ENCODE results near the gene TBC1D8. TPM values are rescaled to one million over a fixed set of nuclear protein-coding genes. Genes with fewer than 3 reads are reported as not detected.
"Not testable (repeated sequence)": the region's sequence is repeated elsewhere in the genome, so short reads cannot be mapped to it uniquely, and the experiment has no call there.

Gene TBC1D8
- total RNA-seq, 1 donor from 2014 or later, result 17.3 TPM

GRCh38 chr2:101052147-101052546 lies 99.0 kb downstream of the TBC1D8 start:
- no peaks in the 10 kb centered on the region for H3K36me3 ChIP-seq (ENCODE audit: control insufficient read depth, insufficient read depth, low read length)
- no peak for DNase-seq (ENCODE audit: low read depth)
- H3K27me3 ChIP-seq (ENCODE audit: control insufficient read depth, insufficient read depth, low read length), result no peaks in the 10 kb centered on the region
- TF ChIP-seq CTCF (IDR thresholded peaks at IDR 0.05; ENCODE audit: insufficient read depth, low read length, poor library complexity, severe bottlenecking), result no peak
- H3K4me3 ChIP-seq (ENCODE audit: low read depth, low read length), result no peak overlapping the region

GRCh38 chr2:101050886-101051285 lies 100.3 kb downstream of the TBC1D8 start:
- DNase-seq (ENCODE audit: low read depth); H3K4me3 ChIP-seq (ENCODE audit: low read depth, low read length); H3K36me3 ChIP-seq (ENCODE audit: control insufficient read depth, insufficient read depth, low read length); H3K27me3 ChIP-seq (ENCODE audit: control insufficient read depth, insufficient read depth, low read length): not testable (repeated sequence)

- no peak for DNase-seq (ENCODE audit: low read depth)
- Histone ChIP-seq H3K36me3 (ENCODE audit: control insufficient read depth, insufficient read depth, low read length) (no peaks in the 10 kb centered on the region), H3K27me3 (ENCODE audit: control insufficient read depth, insufficient read depth, low read length) (no peaks in the 10 kb centered on the region), H3K4me3 (ENCODE audit: low read depth, low read length) (no peak overlapping the region)
- TF ChIP-seq CTCF (IDR thresholded peaks at IDR 0.05; ENCODE audit: insufficient read depth, low read length, poor library complexity, severe bottlenecking), result no peak
These were observed 102.4 kb downstream of the TBC1D8 start for GRCh38 chr2:101048756-101049155.

DNA sequence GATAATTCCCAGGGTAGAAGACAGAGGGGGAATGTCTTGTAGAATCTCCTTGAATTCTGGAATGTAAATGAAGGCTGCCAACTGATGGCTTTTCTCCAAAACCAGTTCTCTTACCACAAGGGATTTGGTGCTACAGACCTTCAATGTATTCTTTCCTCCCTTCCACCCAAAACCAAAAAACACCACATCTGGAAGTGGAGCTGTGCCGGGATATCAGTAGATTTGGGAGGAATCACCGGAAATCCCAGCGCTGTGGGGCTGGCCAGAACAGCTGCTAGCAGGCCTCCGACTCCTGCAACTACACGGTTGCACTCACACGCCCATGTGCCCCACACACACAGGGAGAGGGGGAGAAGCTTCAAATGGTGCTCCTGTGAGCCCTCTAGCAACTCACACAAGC lies 103.4 kb downstream of the TBC1D8 start:
- DNase-seq (ENCODE audit: low read depth), result no peak

GRCh38 chr2:101047075-101047766 lies 104.0 kb downstream of the TBC1D8 start:
- Histone ChIP-seq H3K27me3 (ENCODE audit: control insufficient read depth, insufficient read depth, low read length) (no peaks in the 10 kb centered on the region), H3K36me3 (ENCODE audit: control insufficient read depth, insufficient read depth, low read length) (no peaks in the 10 kb centered on the region), H3K4me3 (ENCODE audit: low read depth, low read length) (no peak overlapping the region)
- peak; percentile 83 for DNase-seq (ENCODE audit: low read depth)
- TF ChIP-seq CTCF (IDR thresholded peaks at IDR 0.05; ENCODE audit: insufficient read depth, low read length, poor library complexity, severe bottlenecking), result no peak

More for the DNA sequence above, 103.4 kb downstream of the TBC1D8 start:
- TF ChIP-seq CTCF (IDR thresholded peaks at IDR 0.05; ENCODE audit: insufficient read depth, low read length, poor library complexity, severe bottlenecking), result no peak
- no peak overlapping the region for H3K4me3 ChIP-seq (ENCODE audit: low read depth, low read length)
- H3K27me3 ChIP-seq (ENCODE audit: control insufficient read depth, insufficient read depth, low read length), result no peaks in the 10 kb centered on the region
- H3K36me3 ChIP-seq (ENCODE audit: control insufficient read depth, insufficient read depth, low read length), result no peaks in the 10 kb centered on the region

- no peak for DNase-seq (ENCODE audit: low read depth)
- Histone ChIP-seq H3K36me3 (ENCODE audit: control insufficient read depth, insufficient read depth, low read length) (no peaks in the 10 kb centered on the region), H3K4me3 (ENCODE audit: low read depth, low read length) (no peak overlapping the region), H3K27me3 (ENCODE audit: control insufficient read depth, insufficient read depth, low read length) (no peaks in the 10 kb centered on the region)
- TF ChIP-seq CTCF (IDR thresholded peaks at IDR 0.05; ENCODE audit: insufficient read depth, low read length, poor library complexity, severe bottlenecking), result no peak
These were observed 105.9 kb downstream of the TBC1D8 start for GRCh38 chr2:101045330-101045729.

All from kidney epithelial cell (primary cell).